Mesenchymal stem cell (in vitro differentiated cells and primary cell): ENCODE data around the gene FBN3.

Experiments
- DNase-seq: peaks from one replicate; pipeline ENCODE4 v3.0.0-alpha.2; 2013
- H2AFZ ChIP-seq: one replicate; pipeline ENCODE4 v1.6.1; 2013; ENCODE audit warnings: low read depth, mild to moderate bottlenecking, control low read depth, inconsistent platforms, low read length, moderate library complexity
- H2AK5ac ChIP-seq: 2 replicates; pipeline ENCODE4 v1.6.1; 2013; ENCODE audit warnings: low read length, moderate library complexity, mild to moderate bottlenecking, inconsistent platforms; ENCODE audit not compliant: severe bottlenecking
- H2BK120ac ChIP-seq: one replicate; pipeline ENCODE4 v1.6.1; 2013; ENCODE audit warnings: low read depth, mild to moderate bottlenecking, inconsistent platforms, low read length, moderate library complexity
- H2BK12ac ChIP-seq, 2 experiments: one replicate each; pipeline ENCODE4 v1.6.1; 2013; ENCODE audit warnings: inconsistent platforms in 2 of 2, low read length in 2 of 2, mild to moderate bottlenecking in 2 of 2, moderate library complexity in 2 of 2, control low read depth in 1 of 2
- H2BK15ac ChIP-seq: one replicate; pipeline ENCODE4 v1.6.1; 2013; ENCODE audit warnings: mild to moderate bottlenecking, low read depth, inconsistent platforms; ENCODE audit not compliant: poor library complexity, severe bottlenecking
- H2BK5ac ChIP-seq: 2 replicates; pipeline ENCODE4 v1.6.1; 2013; ENCODE audit warnings: low read depth, mild to moderate bottlenecking, low read length, control low read depth, inconsistent platforms; ENCODE audit not compliant: poor library complexity, severe bottlenecking
- H3K14ac ChIP-seq, 2 experiments: one replicate each; pipeline ENCODE4 v1.6.1; 2013; ENCODE audit warnings: inconsistent platforms in 2 of 2, low read length in 2 of 2, control low read depth in 1 of 2, mild to moderate bottlenecking in 1 of 2, moderate library complexity in 1 of 2
- H3K18ac ChIP-seq, 2 experiments: one replicate each; pipeline ENCODE4 v1.6.1; 2013; ENCODE audit warnings: inconsistent platforms in 2 of 2, low read length in 2 of 2, control low read depth in 1 of 2, low read depth in 1 of 2, mild to moderate bottlenecking in 1 of 2
- H3K23ac ChIP-seq, 2 experiments: one replicate each; pipeline ENCODE4 v1.6.1; 2013; ENCODE audit warnings: inconsistent platforms in 2 of 2, low read length in 2 of 2, mild to moderate bottlenecking in 2 of 2, moderate library complexity in 2 of 2, control low read depth in 1 of 2
- H3K27ac ChIP-seq: 2 replicates; pipeline ENCODE4 v1.5.1; 2013; ENCODE audit warnings: mild to moderate bottlenecking, moderate library complexity, low read length, control low read depth, inconsistent platforms; ENCODE audit not compliant: poor library complexity, severe bottlenecking
- H3K27me3 ChIP-seq, 2 experiments: 2 replicates each; pipeline versions ENCODE4 v1.6.1 to v1.7.0; 2013; ENCODE audit warnings: low read length in 2 of 2, mild to moderate bottlenecking in 2 of 2, moderate library complexity in 2 of 2, control low read depth in 1 of 2, inconsistent platforms in 1 of 2; ENCODE audit not compliant: control insufficient read depth in 1 of 2, insufficient read depth in 1 of 2
- H3K36me3 ChIP-seq, 2 experiments: 2 replicates each; pipeline versions ENCODE4 v1.6.1 to v1.7.0; 2013; ENCODE audit warnings: low read length in 2 of 2, control low read depth in 1 of 2, inconsistent platforms in 1 of 2, low read depth in 1 of 2, mild to moderate bottlenecking in 1 of 2; ENCODE audit not compliant: insufficient read depth in 2 of 2, control insufficient read depth in 1 of 2
- H3K4ac ChIP-seq, 2 experiments: one replicate each; pipeline ENCODE4 v1.6.1; 2013; ENCODE audit warnings: inconsistent platforms in 2 of 2, low read length in 2 of 2, mild to moderate bottlenecking in 2 of 2, moderate library complexity in 2 of 2, control low read depth in 1 of 2, low read depth in 1 of 2
- H3K4me1 ChIP-seq: 2 replicates; pipeline ENCODE4 v1.6.1; 2013; ENCODE audit warnings: low read depth, low read length, control low read depth; ENCODE audit not compliant: control insufficient read depth, insufficient read depth
- H3K4me2 ChIP-seq: 2 replicates; pipeline ENCODE4 v1.6.1; 2013; ENCODE audit warnings: low read length, mild to moderate bottlenecking, inconsistent platforms; ENCODE audit not compliant: poor library complexity, severe bottlenecking
- H3K4me3 ChIP-seq, 2 experiments: 2 replicates each; pipeline versions ENCODE4 v1.5.1 to v1.7.0; 2013; ENCODE audit warnings: low read length in 2 of 2, mild to moderate bottlenecking in 2 of 2, control low read depth in 1 of 2, low read depth in 1 of 2; ENCODE audit not compliant: insufficient read depth in 1 of 2
- H3K79me1 ChIP-seq: replicated peaks from 2 replicates; pipeline ENCODE4 v1.6.1; 2013; ENCODE audit warnings: mild to moderate bottlenecking, control low read depth, low read length, inconsistent platforms; ENCODE audit not compliant: poor library complexity, severe bottlenecking
- H3K9ac ChIP-seq: 2 replicates; pipeline ENCODE4 v1.7.0; 2013; ENCODE audit warnings: mild to moderate bottlenecking, low read length, moderate library complexity
- H3K9me3 ChIP-seq: 2 replicates; pipeline ENCODE4 v1.7.0; 2013; ENCODE audit warnings: mild to moderate bottlenecking, low read length; ENCODE audit not compliant: control insufficient read depth
- H4K8ac ChIP-seq: one replicate; pipeline ENCODE4 v1.6.1; 2013; ENCODE audit warnings: inconsistent platforms, mild to moderate bottlenecking, low read length, moderate library complexity
- H4K91ac ChIP-seq: one replicate; pipeline ENCODE4 v1.6.1; 2013; ENCODE audit warnings: mild to moderate bottlenecking, low read length, inconsistent platforms
- WGBS: methylation state at CpG from one replicate; pipeline ENCODE4 v1.1.7; 2013; ENCODE audit warnings: mixed read lengths; 5-methylcytosine and 5-hydroxymethylcytosine counted together

The FBN3 gene

DNA sequence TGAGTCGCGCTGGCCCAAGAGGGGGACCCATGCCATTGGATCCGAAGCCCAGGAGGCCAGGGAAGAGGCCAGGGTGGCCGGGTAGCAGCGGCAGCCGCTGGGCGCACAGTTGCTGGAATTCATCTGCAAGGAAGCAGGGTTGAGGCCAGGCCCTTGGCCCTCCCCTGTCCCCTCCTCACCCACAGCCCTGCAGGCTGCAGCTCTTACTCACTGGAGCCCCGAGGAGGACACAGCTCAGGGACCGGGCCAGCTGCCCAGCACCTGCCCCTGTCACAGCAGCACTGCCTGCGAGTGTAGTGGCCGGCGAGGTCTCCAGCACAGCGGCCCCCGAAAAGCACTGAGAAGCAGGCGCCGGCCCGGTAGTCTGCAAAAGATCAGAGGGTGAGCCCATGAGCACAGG, 11.2 kb downstream of the FBN3 start:
- Histone ChIP-seq H4K8ac (no peak overlapping the region), H3K36me3 (no peaks in the 10 kb centered on the region), H2BK120ac (no peak overlapping the region), H3K4me2 (no peak overlapping the region), H2AK5ac (no peak overlapping the region), H3K4me1 (peaks cover 2% of the 10 kb centered on the region), H3K4me3 (no peak overlapping the region), H3K4ac (no peak overlapping the region), H2BK5ac (no peak overlapping the region), H3K9me3 (no peaks in the 10 kb centered on the region), H3K27ac (no peak overlapping the region), H2AFZ (no peak overlapping the region), H2BK15ac (no peak overlapping the region), H4K91ac (no peak overlapping the region), H3K27me3 (peaks cover 0 to 18% of the 10 kb centered on the region in 2 experiments), H3K79me1 (no peaks in the 10 kb centered on the region), H3K18ac (no peak overlapping the region), H3K23ac (no peak overlapping the region), H2BK12ac (no peak overlapping the region), H3K14ac (no peak overlapping the region), H3K9ac (no peak overlapping the region)
- 91% methylated on average over 17 of the region's 17 CpGs for WGBS
- DNase-seq: no peak

DNA sequence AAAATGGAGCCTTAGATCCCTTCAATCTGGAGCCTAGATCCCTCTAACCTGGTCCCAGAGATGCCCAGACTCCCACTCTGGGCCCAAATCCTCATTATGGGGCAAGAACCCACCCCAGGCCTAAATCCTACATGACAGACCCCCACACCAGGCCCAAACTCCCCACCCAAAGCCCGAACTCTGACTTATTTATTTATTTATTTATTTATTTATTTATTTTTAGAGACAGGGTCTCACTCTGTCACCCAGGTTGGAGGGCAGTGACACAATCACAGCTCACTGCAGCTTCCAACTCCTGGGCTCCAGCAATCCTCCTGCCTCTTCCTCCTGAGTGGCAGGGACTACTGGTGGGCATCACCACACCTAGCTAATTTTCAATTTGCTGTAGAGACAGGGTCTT, 12.0 kb downstream of the FBN3 start:
- no peak overlapping the region for H3K4ac ChIP-seq
- no peaks in the 10 kb centered on the region for H3K36me3 ChIP-seq
- peaks cover 2% of the 10 kb centered on the region for H3K4me1 ChIP-seq
- H2AFZ ChIP-seq: no peak overlapping the region
- no CpG with 5 or more reads among the region's 1 CpG for WGBS
- H4K8ac ChIP-seq: no peak overlapping the region
- H2BK12ac ChIP-seq: no peak overlapping the region
- no peak overlapping the region for H3K14ac ChIP-seq
- no peak overlapping the region for H3K23ac ChIP-seq
- no peak overlapping the region for H2AK5ac ChIP-seq
- no peak overlapping the region for H4K91ac ChIP-seq
- H3K4me3 ChIP-seq: no peak overlapping the region
- no peaks in the 10 kb centered on the region for H3K79me1 ChIP-seq
- no peak for DNase-seq
- peaks cover 0 to 14% of the 10 kb centered on the region in 2 experiments for H3K27me3 ChIP-seq
- H3K18ac ChIP-seq: no peak overlapping the region
- no peaks in the 10 kb centered on the region for H3K9me3 ChIP-seq
- H2BK120ac ChIP-seq: no peak overlapping the region
- H3K27ac ChIP-seq: no peak overlapping the region
- H3K9ac ChIP-seq: no peak overlapping the region
- no peak overlapping the region for H2BK5ac ChIP-seq
- H2BK15ac ChIP-seq: no peak overlapping the region
- no peak overlapping the region for H3K4me2 ChIP-seq

DNA sequence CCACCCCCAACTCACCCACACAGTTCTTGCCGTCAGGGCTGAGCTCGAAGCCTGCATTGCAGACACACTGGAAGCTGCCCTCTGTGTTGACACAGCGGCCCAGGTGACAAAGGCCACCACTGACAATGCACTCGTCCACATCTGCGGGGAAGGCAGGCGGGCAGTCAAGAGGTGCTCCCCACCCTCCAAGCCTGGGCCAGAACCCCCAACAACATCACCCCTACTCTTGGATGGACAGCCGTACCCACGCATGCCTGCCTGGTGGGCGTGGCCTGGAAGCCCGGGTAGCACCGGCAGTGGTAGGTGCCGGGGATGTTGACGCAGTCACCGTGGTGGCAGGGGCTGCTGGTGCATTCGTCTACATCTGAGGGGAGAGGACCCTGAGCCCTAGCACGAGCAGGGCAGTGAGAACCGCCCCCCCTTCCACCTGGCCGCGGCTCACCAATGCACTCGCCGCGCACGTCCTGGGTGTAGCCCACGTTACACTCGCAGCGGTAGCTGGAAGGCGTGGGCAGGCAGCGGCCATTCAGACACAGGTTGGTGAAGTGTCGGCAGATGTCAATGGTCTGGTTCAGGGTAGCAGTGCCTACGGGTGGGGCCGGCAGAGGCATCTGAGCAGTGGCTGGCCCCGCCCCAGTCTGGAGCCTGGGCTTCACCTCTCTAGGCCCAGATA, 13.3 kb downstream of the FBN3 start:
- H3K9ac ChIP-seq: no peak overlapping the region
- H2BK5ac ChIP-seq: no peak overlapping the region
- no peak for DNase-seq
- no peak overlapping the region for H3K18ac ChIP-seq
- no peak overlapping the region for H2BK12ac ChIP-seq
- no peaks in the 10 kb centered on the region for H3K79me1 ChIP-seq
- H2AK5ac ChIP-seq: no peak overlapping the region
- 95% methylated on average over 32 of the region's 32 CpGs for WGBS
- H4K8ac ChIP-seq: no peak overlapping the region
- H4K91ac ChIP-seq: no peak overlapping the region
- H3K23ac ChIP-seq: no peak overlapping the region
- H3K9me3 ChIP-seq: no peaks in the 10 kb centered on the region
- no peak overlapping the region for H2BK15ac ChIP-seq
- H3K4me2 ChIP-seq: no peak overlapping the region
- no peak overlapping the region for H3K4me3 ChIP-seq
- no peak overlapping the region for H2BK120ac ChIP-seq
- no peak overlapping the region for H2AFZ ChIP-seq
- peaks cover 2% of the 10 kb centered on the region for H3K4me1 ChIP-seq
- H3K36me3 ChIP-seq: no peaks in the 10 kb centered on the region
- H3K27ac ChIP-seq: no peak overlapping the region
- peak overlapping the region in 1 of 2 experiments; percentile 41 for H3K14ac ChIP-seq
- H3K4ac ChIP-seq: no peak overlapping the region
- H3K27me3 ChIP-seq: peaks cover 4 to 8% of the 10 kb centered on the region in 2 experiments

DNA sequence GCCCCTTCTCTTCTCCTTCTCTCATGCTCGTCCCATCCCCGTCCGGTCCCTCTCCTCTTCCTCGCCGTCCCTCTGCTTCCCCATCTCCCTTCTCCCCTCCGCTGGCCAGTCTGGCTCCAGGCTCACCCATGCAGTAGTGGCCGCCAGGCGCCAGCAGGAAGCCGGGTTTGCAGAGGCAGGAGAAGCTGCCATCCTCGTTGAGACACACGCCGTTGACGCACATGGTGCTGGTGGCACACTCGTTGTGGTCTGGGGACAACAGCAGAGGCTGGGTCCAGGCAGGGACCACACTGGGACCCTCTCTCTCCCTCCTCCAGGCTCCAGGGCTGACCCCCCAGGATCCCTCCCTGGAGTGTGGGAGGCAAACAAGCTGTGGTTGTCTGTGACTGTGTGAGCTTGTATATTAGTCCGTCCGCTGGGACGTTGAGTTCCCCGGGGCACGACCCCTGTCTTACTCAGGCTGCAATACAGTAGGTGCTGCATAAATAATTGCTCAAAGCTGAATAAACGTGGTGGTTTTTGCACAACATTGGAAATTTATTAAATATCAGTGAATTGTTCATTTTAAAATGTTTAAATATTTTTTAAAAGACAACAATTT, 16.4 kb downstream of the FBN3 start:
- no peaks in the 10 kb centered on the region for H3K36me3 ChIP-seq
- no peak for DNase-seq
- H4K8ac ChIP-seq: no peak overlapping the region
- no peak overlapping the region for H2BK12ac ChIP-seq
- H2BK120ac ChIP-seq: no peak overlapping the region
- H3K14ac ChIP-seq: no peak overlapping the region
- no peaks in the 10 kb centered on the region for H3K9me3 ChIP-seq
- WGBS: 82% methylated on average over 16 of the region's 20 CpGs
- no peak overlapping the region for H3K18ac ChIP-seq
- no peak overlapping the region for H4K91ac ChIP-seq
- H2BK5ac ChIP-seq: no peak overlapping the region
- H3K27ac ChIP-seq: no peak overlapping the region
- no peak overlapping the region for H2BK15ac ChIP-seq
- no peak overlapping the region for H3K4ac ChIP-seq
- H2AFZ ChIP-seq: no peak overlapping the region
- peaks cover 4 to 16% of the 10 kb centered on the region in 2 experiments for H3K27me3 ChIP-seq
- H3K9ac ChIP-seq: no peak overlapping the region
- H3K79me1 ChIP-seq: no peaks in the 10 kb centered on the region
- H3K4me1 ChIP-seq: peaks cover 3% of the 10 kb centered on the region
- H3K23ac ChIP-seq: no peak overlapping the region
- no peak overlapping the region for H2AK5ac ChIP-seq
- no peak overlapping the region for H3K4me2 ChIP-seq
- H3K4me3 ChIP-seq: no peak overlapping the region
